ENCODE measurements around the gene CHN2.

Gene CHN2

DNA sequence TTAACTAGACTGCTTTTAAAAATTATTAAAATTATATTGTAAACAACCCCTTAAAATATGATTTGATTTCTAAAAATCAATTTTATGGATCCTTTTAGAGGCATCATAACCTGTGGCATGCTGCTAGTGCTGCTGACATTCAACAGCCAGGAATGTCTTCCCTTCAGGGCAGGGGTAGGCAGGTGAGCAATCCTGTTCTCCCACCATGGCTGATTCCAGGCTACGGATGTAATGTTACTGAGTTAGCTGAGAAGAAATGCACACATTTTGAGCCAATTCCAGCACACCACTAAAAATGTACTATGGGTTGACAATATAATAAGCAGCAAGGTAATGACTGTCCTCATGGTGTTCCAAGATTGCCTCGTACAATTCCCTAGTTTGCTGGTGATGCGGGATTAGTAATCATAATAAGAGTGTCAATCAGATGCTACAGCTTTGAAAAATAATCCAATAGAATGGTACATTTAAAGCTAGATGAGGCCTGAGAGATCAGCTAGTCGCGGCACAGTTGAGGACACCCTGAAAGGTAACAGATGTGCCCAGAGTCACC lies 260.4 kb downstream of the CHN2 start:
- in situ Hi-C loops (cut with MboI; ENCODE audit: low sequenced_read_pairs) = no loop called here

DNA sequence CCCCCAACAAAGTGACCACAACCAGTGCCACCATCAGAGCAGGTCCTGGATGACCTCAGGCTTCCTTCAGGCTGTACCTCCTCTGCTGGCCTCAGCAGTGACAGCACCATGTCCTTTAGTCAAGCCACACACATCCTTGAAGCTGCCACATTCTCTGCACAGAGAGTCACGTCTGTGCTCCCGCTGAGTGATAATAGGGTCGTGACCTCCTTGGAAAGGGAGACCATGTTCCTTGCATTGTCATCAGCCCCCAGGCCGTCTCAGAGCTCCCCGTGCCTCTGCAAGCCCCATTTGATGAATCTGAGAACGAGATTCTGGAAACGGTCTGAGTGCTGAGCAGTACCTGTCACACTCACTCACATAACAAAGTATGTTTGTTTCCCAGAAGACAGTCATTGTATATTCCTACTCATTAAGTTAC lies 262.6 kb downstream of the CHN2 start:
- in situ Hi-C loops (cut with MboI; ENCODE audit: low sequenced_read_pairs) = no loop called here

DNA sequence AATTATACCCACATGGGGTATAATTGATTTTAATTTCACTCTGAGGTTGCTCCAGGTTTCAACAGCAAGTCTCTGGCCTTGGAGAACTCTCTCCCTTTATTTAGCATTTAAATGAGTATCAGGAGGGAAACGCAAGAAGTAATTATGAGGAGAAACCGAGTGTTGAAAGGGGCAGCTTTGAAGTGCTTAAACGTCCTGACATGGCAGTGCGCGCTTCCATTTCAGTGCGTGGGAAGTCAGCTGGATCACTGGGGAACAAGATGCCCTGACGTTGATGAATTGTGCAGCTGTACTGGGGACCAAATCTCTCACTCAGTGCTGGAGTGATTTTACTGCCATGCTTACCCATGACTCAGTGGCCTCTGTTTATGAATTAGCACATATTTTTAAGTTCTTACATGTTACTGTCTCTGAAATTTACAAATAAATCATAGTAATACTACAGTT lies 263.0 kb downstream of the CHN2 start:
- in situ Hi-C loops (cut with MboI; ENCODE audit: low sequenced_read_pairs) = no loop called here

DNA sequence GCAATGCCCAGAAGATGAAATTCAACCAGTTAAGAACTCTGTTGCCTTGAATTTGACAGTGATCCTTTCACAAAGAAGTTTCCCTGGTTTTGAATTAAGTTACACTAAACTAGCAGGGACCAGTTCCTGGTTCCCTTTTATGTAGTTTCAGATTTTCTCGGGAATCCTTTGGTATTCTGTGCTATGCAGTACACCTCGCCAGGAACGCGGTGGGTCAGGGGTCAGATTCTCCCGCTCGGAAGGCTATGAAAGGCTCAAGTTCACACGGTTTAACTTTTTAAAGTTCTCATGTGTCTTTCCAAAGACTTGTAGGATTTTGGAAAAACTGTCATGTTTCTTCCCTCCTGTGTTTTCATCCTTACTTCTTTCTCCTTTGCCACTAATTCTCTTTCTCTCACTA lies 264.4 kb downstream of the CHN2 start:
- in situ Hi-C loops (cut with MboI; ENCODE audit: low sequenced_read_pairs) = no loop called here

DNA sequence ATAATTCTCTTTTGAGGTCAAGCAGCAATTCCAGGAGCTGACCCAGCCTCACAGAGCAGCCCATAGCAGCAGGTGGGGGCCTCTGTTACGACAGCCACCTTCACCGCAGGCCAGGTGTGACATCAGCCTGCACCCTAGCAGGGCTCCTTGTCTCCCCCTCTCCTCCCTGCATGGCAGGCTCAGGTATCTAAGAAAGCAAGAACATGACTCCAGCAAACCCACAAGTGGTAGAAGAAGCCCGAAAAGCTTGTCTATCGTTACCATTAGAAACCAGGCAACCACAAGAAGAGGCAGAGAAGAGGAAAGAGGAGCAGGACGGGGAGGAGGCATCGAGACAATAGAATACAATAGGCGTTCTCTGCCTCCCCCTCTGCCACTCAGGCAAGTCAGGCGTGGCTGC lies 265.0 kb downstream of the CHN2 start:
- in situ Hi-C loops (cut with MboI; ENCODE audit: low sequenced_read_pairs) = no loop called here

DNA sequence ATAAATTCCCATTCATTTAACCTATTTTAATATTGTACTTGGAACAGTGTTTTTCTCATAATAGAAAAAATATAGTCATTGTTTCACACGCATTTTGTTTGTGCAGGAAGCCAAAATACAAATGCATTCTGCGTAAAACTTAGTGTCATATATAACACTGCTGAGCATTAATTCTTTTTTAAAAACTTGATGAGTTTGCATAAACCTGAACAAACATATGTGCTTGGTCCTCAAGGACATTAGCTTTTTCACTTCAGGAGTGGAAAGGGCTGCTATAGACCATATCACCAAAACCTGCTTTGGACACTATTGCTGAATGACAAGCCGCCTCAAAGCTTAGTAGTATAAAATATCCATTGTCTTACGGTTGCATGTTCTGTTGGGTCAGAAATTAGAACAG lies 267.4 kb downstream of the CHN2 start:
- in situ Hi-C loops (cut with MboI; ENCODE audit: low sequenced_read_pairs) = no loop called here

DNA sequence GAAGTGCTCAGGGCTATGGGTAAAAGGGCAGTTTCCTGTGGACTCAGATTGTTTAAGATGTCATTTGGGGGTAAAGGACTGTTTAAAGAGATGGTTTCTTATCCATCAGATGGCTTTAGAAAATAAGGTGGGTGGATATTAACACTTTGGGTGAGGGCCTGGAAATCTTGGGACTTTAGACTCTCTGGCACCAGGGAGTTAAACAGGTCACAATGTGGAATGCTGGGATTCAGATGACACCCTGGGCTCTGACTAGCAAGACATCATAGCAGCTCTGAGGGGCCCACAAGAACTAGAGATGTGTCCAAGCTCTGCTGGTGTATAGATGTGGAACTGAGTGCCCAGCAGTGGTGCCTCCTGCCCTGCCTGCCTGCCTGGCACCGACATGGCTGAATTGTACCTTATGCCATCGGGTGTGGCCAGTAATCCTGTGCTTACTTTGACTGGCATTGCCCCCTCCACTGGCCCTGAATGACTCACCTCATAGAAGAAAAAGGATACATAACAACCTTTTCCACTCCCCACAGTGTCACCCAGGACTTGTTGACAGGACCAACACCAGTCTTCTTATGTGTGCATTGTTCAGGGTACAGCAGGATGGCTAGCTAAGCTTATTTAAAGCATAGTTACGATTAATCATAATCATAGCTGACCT lies 269.1 kb downstream of the CHN2 start:
- in situ Hi-C loops (cut with MboI; ENCODE audit: low sequenced_read_pairs) = no loop called here

DNA sequence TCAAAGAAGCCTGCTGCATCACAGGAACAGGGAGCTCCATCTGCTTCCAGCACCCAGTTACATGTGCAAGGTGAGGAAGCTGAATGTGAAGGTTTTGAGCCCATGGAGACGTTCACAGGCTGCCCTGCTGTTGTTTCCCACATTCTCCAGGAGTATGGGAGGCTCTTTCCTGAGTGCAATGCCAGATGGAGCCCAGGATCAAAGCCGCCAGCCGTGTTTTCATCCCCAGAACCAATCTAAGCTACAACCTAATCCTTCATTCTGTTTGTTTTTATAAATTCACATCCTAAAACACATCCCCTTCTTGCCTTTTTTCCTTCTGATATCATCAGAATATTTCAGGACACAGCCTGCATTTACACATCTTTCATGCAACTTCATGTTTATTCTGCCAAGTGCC lies 270.2 kb downstream of the CHN2 start:
- in situ Hi-C loops (cut with MboI; ENCODE audit: low sequenced_read_pairs) = no loop called here

DNA sequence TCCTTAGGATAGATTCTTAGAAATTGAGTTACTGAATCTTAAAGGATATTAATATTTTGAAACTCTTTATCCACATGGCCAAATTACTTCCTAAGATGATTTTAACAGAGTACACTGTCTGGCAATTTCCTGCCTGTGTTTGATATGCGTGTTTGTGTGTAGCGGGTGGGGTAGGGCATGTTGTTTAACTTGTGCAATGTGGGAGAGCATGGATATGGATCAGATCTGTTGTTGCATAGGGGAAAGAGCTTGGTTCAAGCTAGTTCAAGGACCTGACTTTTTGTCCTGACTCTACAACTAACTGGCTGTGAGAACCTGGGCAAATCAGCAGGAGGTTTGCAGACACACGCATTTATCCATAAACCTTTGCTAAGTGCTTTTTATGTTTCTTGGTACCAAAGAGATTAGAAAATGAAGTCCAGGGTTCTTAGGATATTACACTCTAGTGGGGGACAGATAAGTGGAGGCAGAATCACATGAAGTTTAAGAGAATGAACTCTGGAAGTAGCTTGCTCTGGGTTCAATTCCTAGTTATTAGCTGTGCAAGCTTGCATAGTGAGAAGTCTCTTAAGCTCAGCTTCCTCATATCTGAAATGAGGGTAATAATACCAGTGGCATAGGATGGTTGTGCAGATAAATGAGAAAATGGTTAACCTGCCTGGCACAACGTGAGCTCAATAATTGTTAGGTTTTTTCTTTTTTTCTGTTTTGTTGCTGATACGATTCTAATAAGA lies 272.8 kb downstream of the CHN2 start:
- in situ Hi-C loops (cut with MboI; ENCODE audit: low sequenced_read_pairs) = no loop called here

DNA sequence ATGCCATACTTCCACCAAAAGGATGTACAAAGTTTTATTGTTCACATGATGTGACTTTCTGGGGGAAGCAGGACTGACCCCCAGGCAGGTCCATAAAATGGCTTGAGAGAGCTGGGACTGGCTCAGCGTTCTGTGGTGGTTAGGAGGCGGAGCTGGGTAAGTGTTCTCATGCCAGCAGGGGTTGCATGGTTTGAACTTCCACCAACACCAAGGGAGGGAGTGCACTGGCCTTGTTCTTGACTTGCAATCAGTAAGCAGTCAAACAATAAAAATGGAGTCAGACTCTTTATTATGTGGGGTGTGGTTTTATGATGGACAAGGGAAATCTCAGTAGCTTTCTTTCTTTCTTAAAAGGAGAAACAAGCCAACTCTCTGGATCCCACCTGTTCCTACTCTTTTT lies 273.6 kb downstream of the CHN2 start:
- in situ Hi-C loops (cut with MboI; ENCODE audit: low sequenced_read_pairs) = no loop called here

DNA sequence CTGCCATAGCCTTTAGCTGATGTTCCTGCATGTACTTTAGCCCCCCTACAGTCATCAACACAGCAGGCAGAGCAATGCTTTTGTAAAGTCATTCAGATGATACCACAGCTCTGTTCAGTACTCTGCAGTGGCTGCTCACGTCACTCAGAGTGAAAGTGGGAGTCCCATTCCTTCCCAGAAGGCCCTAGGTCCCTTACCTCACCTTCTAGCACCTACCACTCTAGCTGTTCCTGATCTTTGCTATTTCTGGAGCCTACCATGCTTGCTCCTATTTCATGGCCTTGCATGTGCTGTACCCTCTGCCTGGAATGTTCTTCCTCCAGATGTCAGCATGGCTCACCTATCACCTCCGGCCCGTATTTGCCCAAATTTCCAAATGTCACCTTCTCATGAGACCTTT lies 274.7 kb downstream of the CHN2 start:
- in situ Hi-C loops (cut with MboI; ENCODE audit: low sequenced_read_pairs) = no loop called here

DNA sequence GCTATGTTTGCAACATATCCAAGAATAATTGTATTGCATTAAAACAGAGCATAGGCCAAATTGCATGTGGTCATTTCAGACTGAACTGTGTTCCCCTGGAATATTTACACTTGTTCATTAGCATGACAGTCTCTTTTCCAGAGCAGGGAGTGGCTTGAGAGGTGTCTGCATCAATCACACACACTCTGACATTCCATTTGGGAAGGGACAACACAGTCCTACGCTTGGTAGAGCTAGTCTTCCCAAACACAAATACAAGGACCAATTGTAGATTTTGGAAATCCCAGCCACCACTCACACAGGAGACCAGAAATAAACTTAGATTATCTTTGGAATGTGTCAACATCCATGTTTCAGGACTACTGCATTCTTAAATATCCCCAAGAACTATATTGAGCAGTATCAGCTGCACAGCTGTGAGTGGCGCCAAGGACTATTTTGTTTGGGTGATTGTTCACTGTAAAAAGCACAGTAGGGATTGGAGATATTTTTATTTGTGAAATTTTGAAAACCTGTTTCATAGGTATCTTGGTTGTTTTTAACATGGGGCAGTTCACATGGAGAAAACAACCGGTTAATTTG lies 275.5 kb downstream of the CHN2 start:
- in situ Hi-C loops (cut with MboI; ENCODE audit: low sequenced_read_pairs) = no loop called here

DNA sequence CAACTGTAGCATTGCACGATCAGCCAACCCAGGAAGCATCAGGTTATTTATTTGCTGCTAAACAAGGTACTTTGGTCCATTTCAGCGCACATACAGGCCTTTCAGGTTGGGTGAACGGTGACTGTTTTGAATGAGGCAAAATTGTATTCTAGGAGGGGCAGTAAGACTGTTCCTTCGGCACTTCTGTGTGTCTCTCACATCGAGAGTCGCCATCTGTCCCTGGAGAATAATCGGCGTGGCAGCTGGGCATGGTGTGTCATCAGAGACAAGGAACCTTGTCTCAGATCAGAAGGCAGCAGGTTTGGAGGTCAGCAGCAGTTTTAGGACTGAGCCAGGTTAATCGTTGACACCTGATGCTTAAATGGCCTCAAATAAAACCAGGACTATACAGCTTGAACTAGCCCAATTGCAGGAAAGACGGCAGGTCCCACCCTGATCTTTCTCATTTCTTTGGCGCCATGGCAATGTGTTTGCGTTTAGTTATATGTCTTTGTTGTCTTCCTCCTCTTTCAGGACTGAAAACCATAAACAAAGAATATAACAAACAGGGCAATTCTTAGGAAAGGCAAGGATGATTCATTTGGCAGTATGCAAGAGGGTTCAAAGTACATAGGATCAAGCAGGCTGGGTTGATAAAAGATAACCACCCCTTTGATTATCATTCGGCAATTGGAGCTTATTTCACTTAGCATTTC lies 277.0 kb downstream of the CHN2 start:
- in situ Hi-C loops (cut with MboI; ENCODE audit: low sequenced_read_pairs) = no loop called here

DNA sequence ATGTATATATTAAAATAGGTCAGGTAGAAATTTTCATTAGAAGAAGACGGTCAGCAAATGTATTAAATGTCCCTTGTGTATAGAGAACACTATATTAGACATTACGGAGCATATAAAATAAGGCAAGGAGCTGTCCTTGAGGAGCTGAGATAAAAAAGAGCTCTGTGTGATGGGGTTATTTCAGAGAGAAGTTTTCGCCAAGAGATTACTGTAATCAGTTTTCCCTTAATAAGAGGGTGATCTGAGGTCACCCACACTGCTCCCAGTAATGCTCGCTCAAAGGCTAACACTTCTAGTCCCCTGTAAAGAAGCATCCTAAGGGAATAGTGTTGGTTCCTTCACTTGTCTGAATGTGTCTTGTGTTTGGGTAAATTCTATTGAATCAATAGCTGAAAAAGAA lies 282.3 kb downstream of the CHN2 start:
- in situ Hi-C loops (cut with MboI; ENCODE audit: low sequenced_read_pairs) = no loop called here

DNA sequence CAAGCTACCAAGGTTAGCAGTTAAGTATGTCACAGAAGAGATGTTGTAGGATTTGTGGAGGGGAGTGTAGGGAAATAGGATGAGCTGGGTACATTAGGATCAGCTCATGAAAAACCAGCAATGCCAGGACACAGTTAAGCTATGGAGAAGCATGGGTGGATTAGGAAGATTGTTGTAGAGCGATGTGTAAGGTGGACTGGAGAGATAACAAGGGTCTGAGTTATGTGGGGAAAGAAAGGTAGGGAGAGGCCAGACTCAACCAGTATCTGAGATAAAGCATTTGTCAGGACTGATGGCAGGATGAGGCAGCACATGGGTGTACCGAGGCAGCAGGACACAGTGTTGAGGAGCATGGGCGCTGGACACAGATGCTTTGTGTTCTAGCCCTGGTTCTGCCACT lies 283.7 kb downstream of the CHN2 start:
- in situ Hi-C loops (cut with MboI; ENCODE audit: low sequenced_read_pairs) = no loop called here

DNA sequence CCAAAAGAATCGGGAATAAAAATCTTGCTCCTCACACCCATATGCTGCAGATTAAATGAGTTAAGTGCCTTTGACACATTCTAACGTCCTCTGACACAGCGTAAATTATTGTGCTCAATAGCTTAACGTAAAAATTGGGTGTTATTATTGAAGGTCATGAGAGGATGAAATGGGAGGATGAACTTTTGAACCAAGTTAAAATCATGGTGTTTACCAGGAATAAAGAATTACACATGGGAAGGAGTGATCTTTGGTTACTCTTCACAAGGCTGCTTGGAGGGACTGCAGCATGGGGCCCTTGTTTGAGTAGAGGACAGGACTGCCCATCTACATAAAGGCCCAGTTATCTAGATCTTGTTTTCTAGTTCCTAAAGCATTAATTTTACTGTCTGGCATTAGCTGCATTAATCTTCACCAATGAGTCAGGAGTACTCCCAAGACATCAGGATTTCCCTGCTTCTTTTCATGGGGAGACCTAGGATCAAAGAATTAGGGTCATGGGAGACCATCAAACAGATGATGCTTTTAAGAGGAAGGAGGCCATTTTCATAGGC lies 284.2 kb downstream of the CHN2 start:
- in situ Hi-C loops (cut with MboI; ENCODE audit: low sequenced_read_pairs) = no loop called here

DNA sequence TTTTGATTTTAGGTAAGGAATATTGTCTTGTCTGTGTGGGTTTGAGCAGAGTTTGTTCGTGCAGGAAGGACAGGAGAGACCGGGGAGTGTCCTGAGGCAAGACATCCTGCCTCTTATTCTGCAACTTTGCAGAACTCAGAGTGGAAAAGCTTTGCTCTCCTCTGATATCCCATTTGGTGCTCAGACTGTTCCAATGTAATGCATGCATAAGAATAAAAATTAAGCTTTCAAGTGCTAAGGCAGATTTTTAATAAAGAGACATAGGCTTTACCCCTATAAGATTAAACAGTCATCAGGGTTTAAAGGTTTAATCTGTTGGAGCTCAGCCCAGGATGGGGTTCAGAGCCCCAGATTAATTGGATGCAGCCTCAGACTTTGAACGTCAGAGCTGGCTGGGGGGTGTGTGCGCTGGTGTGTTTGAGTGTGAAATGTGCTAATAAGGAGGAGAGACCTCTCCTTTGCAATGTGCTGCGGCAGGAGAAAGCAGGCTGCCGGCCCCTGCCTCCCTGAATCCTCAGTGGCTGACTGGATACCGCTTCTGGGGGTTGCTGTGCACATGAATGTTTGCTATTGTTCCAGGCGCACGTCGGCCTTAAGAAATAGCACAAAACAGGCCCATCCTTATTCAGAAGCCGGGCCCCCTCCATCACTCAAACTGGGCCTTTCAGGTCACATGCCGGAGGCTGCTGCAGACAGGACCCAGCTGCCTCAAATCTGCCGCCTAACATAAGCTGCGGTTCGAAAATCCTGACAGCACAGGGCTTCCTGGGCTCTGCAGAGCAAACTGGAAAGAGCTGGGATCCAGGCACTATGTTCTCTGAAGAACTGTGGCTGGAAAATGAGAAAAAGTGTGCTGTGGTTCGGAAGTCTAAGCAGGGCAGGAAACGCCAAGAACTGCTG lies 285.0 kb downstream of the CHN2 start:
- in situ Hi-C loops (cut with MboI; ENCODE audit: low sequenced_read_pairs) = no loop called here

DNA sequence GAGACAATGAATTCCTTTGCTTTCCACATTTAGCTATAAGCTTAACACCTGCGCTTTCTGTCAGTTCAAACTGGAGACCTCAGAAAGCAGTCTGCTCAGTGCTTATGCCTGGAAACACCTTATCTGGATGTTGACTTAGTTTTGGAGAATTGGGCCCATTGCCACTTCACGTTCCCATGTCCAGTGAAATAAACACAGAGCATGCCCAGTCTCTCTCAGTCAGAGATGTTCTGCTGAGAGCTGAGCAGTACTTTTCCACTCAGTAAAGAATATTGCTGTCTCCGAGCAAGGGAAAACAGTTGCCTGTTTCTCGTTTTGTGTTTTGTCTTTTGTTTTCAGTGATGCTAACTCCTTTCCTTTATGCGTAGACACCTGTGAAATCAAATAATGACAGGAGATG lies 285.9 kb downstream of the CHN2 start:
- in situ Hi-C loops (cut with MboI; ENCODE audit: low sequenced_read_pairs) = no loop called here

DNA sequence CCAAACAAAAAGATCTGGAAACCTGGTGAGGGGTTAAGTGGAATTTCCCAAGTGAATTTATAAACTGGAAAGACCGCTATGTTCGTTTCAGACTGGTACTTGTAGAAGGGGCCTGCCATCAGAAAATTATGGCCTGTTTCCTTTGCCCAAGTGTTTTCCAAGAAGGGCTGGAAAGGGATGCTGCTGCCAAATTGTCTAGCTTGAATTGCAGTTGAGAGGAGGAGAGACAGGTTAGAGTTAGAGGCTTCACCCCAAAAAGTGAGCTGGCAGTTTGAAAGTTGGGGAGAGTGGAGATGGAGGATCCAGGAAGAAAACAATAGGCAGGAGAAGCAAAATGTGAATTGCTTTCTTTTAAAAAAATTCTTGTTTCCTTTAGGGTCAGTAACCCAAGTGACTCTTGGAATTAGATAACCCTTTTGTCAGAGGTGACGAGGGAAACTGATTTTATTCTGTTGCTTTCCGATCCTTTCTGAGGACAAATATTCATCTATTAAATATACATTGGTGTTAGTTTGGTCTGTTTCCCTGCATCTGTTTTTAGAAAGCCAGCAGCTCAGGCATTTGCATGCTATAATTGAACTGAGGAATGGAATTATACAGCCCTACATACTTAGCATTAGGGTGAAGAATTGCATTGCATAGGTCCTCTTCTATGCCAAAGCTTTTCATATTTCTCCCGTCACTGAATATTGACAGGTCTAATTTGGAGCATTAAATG lies 286.5 kb downstream of the CHN2 start:
- in situ Hi-C loops (cut with MboI; ENCODE audit: low sequenced_read_pairs) = no loop called here

DNA sequence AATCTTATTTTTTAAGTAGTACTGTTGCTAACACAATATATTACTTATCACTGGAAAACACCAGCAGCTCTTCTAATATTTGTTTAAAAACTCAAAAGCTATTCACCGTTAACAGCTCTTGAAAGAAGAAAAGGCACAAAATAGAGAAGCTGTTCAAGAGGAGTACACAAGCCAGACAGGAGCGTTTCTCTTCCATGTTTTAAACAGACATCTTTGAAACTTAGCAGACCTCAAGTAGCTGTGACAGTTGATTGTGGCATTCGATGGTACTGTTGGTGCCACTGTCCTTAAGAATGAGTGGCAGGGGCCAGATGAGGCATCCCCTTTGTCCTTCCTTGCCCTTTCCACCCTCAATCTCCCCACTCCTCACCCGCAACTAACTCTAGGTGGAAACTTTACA lies 287.5 kb downstream of the CHN2 start:
- in situ Hi-C loops (cut with MboI; ENCODE audit: low sequenced_read_pairs) = no loop called here
